HCT116 (cell line): ENCODE results near the gene ZNF845. TPM values are rescaled to one million over a fixed set of nuclear protein-coding genes. Genes with fewer than 3 reads are reported as not detected.
"Not testable (repeated sequence)": the region's sequence is repeated elsewhere in the genome, so short reads cannot be mapped to it uniquely, and the experiment has no call there.

Experiments used
- ATAC-seq: fragments of 200-7000 bp; cut with Tn5 transposase; 2 replicates; pipeline ENCODE4 v1.9.1; 2020; ENCODE audit warnings: mild to moderate bottlenecking, moderate library complexity
- BruUV-seq: library from RNA; stranded (reverse); fragments of 400-500 nt; replicated peaks from 2 replicates; lab custom pipeline; 2021; lab: Mats Ljungman, UMichigan
- CTCF ChIA-PET: fragments of 300-600 bp; sonication (Branson Sonifier 250); formaldehyde crosslinking; loops from one replicate; lab custom pipeline; 2021; ENCODE audit warnings: antibody characterized with exemption; lab: Charles Lee
- POLR2A ChIA-PET: fragments of 300-600, 350-600 bp; sonication (Branson Sonifier 250); formaldehyde crosslinking; loops from one replicate; lab custom pipeline; 2021; ENCODE audit warnings: antibody characterized with exemption; lab: Charles Lee
- RAD21 ChIA-PET, 2 experiments: fragments of 300-600 bp; sonication (Branson Sonifier 250); formaldehyde crosslinking; loops; one replicate each; lab custom pipeline; 2023; ENCODE audit warnings: low total read pairs in 2 of 2; ENCODE audit not compliant: uncharacterized antibody in 2 of 2, unreplicated experiment in 2 of 2, low non-redundant PET in 1 of 2; lab: Charles Lee
- DNase-seq: peaks from one replicate; pipeline ENCODE4 v3.0.0-alpha.2; 2010; ENCODE audit warnings: low read depth, low spot score
- H2AFZ ChIP-seq: fragments of 200-600 bp; shearing (Covaris generic), sonication (generic); 2 replicates; pipeline ENCODE4 v1.6.1; 2017; ENCODE audit warnings: low read depth, mixed run types, mixed read lengths, antibody characterized with exemption, low read length; ENCODE audit not compliant: poor library complexity, severe bottlenecking
- H3K27ac ChIP-seq: 2 replicates; pipeline ENCODE4 v1.5.1; 2012; ENCODE audit warnings: low read depth, low read length
- H3K27me3 ChIP-seq: fragments of 200-600 bp; sonication (generic); 2 replicates; pipeline ENCODE4 v1.6.1; 2016; ENCODE audit warnings: mixed run types, low read length, mixed read lengths; ENCODE audit not compliant: insufficient read depth
- H3K36me3 ChIP-seq, 2 experiments: fragments of 200-500 bp in 1 of 2; fragments of 200-600 bp in 1 of 2; sonication (Bioruptor generic) in 1 of 2; sonication (generic) in 1 of 2; 2 replicates each; pipeline versions ENCODE4 v1.5.1 to v1.6.1; 2014 to 2016; ENCODE audit warnings: low read length in 2 of 2, inconsistent platforms in 1 of 2, mixed read lengths in 1 of 2, mixed run types in 1 of 2; ENCODE audit not compliant: insufficient read depth in 2 of 2, control insufficient read depth in 1 of 2
- H3K4me1 ChIP-seq, 2 experiments: fragments of 200-600 bp in 1 of 2; sonication (generic) in 1 of 2; 2 replicates each; pipeline versions ENCODE4 v1.5.1 to v1.6.1; 2012 to 2017; ENCODE audit warnings: low read length in 2 of 2, inconsistent platforms in 1 of 2, mild to moderate bottlenecking in 1 of 2, mixed read lengths in 1 of 2, mixed run types in 1 of 2, moderate library complexity in 1 of 2; ENCODE audit not compliant: insufficient read depth in 2 of 2, control insufficient read depth in 1 of 2
- H3K4me2 ChIP-seq: fragments of 200-600 bp; sonication (generic); 2 replicates; pipeline ENCODE4 v1.6.1; 2017; ENCODE audit warnings: mixed run types, low read length, mixed read lengths
- H3K4me3 ChIP-seq, 2 experiments: fragments of 200-600 bp in 1 of 2; sonication (generic) in 1 of 2; replicated peaks in 1 of 2; 2 replicates each; pipeline ENCODE4 v1.5.1; 2011 to 2016; ENCODE audit warnings: low read length in 2 of 2, control low read depth in 1 of 2, low read depth in 1 of 2, mild to moderate bottlenecking in 1 of 2, mixed read lengths in 1 of 2, mixed run types in 1 of 2
- H3K79me2 ChIP-seq: fragments of 200-600 bp; sonication (generic); 2 replicates; pipeline ENCODE4 v1.6.1; 2017; ENCODE audit warnings: mild to moderate bottlenecking, mixed run types, low read length, moderate library complexity, mixed read lengths; ENCODE audit not compliant: insufficient read depth
- H3K9ac ChIP-seq: fragments of 200-600 bp; sonication (generic); 2 replicates; pipeline ENCODE4 v1.6.1; 2016; ENCODE audit warnings: low read length, mixed read lengths
- H3K9me2 ChIP-seq: fragments of 200-600 bp; sonication (generic), shearing (Covaris generic); 2 replicates; pipeline ENCODE4 v1.6.1; 2017; ENCODE audit warnings: mixed run types, mild to moderate bottlenecking, moderate library complexity; ENCODE audit not compliant: insufficient read depth
- H3K9me3 ChIP-seq, 2 experiments: fragments of 200-500 bp in 1 of 2; fragments of 200-600 bp in 1 of 2; sonication (Bioruptor generic) in 1 of 2; sonication (generic) in 1 of 2; 2 replicates each; pipeline ENCODE4 v1.6.1; 2014 to 2017; ENCODE audit warnings: low read length in 2 of 2, mixed read lengths in 2 of 2, inconsistent platforms in 1 of 2, low read depth in 1 of 2, mild to moderate bottlenecking in 1 of 2, mixed run types in 1 of 2, moderate library complexity in 1 of 2; ENCODE audit not compliant: control insufficient read depth in 1 of 2, insufficient read depth in 1 of 2
- H4K20me1 ChIP-seq: fragments of 200-600 bp; sonication (generic), shearing (Covaris generic); 2 replicates; pipeline ENCODE4 v1.6.1; 2017; ENCODE audit warnings: mixed run types, mild to moderate bottlenecking, moderate library complexity; ENCODE audit not compliant: insufficient read depth
- CBX3 ChIP-seq: IDR thresholded peaks from 2 replicates; pipeline ENCODE4 v1.6.1; 2012; ENCODE audit warnings: low read depth
- YY1 ChIP-seq: IDR thresholded peaks from 2 replicates; pipeline ENCODE4 v1.6.1; 2011; ENCODE audit warnings: low read length, low read depth, moderate library complexity, mild to moderate bottlenecking; ENCODE audit not compliant: insufficient replicate concordance; ENCODE audit errors: extremely low read depth
- intact Hi-C: fragments of 100-400 bp; cut with micrococcal nuclease; formaldehyde crosslinking; loops from 2 replicates; pipeline ENCODE4 v1.10.0; 2022
- total RNA-seq: library from RNA; stranded (reverse); gene quantifications from one replicate; pipeline ENCODE4 v1.2.1, GENCODE V29; 2021; ENCODE audit not compliant: unreplicated experiment

Gene ZNF845
- total RNA-seq, 1 experiment from 2014 or later, result 5.4 TPM

DNA sequence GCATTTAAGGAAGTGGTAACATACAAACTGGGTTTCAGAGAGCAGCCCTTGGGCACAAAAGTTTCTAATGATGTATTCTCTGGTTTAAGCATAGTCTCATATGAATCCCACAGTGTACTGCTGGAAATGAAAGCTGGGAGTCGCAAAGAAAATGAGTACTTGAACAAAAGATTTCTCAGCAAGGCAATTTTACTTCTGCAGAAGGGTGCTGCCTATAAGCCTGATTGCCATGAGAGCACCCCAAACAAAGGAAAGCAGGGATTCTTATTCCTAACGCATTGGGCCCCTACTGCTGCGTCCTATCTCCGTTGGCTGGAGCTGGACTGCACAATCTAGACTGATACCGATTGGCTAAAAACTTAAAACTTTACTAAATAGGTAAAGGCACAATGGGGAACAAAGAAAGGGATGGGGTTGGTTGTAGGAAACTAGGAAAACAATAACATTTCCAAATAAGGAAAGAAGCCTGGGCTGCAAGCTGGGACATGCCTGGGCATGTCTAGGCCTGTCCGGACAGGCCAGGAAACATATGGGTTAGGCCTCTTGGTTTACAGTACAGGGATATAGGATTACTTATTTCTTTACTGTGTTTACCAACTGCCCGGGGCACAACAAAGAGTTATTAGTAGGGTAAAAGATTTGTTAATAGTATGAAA lies 38.6 kb upstream of the ZNF845 start:
- no peaks in the 10 kb centered on the region for H3K9me2 ChIP-seq
- no peaks in the 10 kb centered on the region for H4K20me1 ChIP-seq
- no TSS peak for BruUV-seq
- ChIA-PET CTCF (no interaction called here), POLR2A (no interaction called here), RAD21 (no interaction called here)
- no peaks in the 10 kb centered on the region for H3K79me2 ChIP-seq
- peaks cover 19 to 23% of the 10 kb centered on the region in 2 experiments; a peak in 2 of 4 replicates for H3K9me3 ChIP-seq
- no peak overlapping the region for H3K4me3 ChIP-seq
- DNase-seq (no peak), ATAC-seq (no peak)
- no peaks in the 10 kb centered on the region for H3K4me1 ChIP-seq
- H3K27ac ChIP-seq, result peak overlapping the region; percentile 32; the same call in 1 of the 2 replicates
- no peak overlapping the region for H3K9ac ChIP-seq
- no peak overlapping the region for H2AFZ ChIP-seq
- no peak overlapping the region for H3K4me2 ChIP-seq
- no peaks in the 10 kb centered on the region for H3K27me3 ChIP-seq
- intact Hi-C loops, result no loop called here
- TF ChIP-seq YY1 (no peak), CBX3 (0 out of 2 replicates have a peak, but pooled peaks have one; percentile 20)
- H3K36me3 ChIP-seq, result no peaks in the 10 kb centered on the region

DNA sequence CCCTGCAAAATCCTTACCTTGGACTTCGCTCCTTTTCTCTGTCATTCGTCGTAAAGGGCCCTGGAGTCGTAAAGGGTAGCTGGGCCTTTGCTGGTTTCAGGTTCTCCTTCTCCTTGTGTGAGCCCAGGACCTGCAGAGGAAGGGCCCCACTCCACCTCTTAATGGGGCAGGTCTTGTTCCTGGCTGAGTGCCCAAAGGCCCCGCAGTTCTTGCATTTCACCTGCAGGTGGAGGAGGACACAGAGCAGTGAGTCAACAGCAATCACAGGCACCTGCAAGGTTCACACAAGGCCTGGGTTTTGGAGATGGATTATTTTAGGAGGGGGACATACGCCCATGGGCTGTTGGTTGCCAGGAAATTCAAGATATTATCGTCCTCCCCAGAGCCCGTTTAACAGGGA lies 32.2 kb upstream of the ZNF845 start:
- H3K9ac ChIP-seq, RAD21 ChIA-PET, H3K4me3 ChIP-seq, H3K27me3 ChIP-seq, H4K20me1 ChIP-seq, CTCF ChIA-PET, H3K79me2 ChIP-seq, BruUV-seq, intact Hi-C loops, ATAC-seq, H2AFZ ChIP-seq, H3K27ac ChIP-seq, DNase-seq, H3K4me1 ChIP-seq, H3K4me2 ChIP-seq, H3K36me3 ChIP-seq, H3K9me2 ChIP-seq, POLR2A ChIA-PET: not testable (repeated sequence)
- peaks cover 0 to 11% of the 10 kb centered on the region in 2 experiments; a peak in 2 of 4 replicates for H3K9me3 ChIP-seq
